DND-41 (cell line): Measurements from ENCODE around the gene MOB3C.

Source experiments
- ATAC-seq: fragments of 200-7000 bp; cut with Tn5 transposase; 3 replicates; pipeline ENCODE4 v1.9.1; 2021; ENCODE audit warnings: low read depth; ENCODE audit not compliant: insufficient read depth
- DNase-seq: peaks from one replicate; pipeline ENCODE4 v3.0.0-alpha.2; 2020
- H2AFZ ChIP-seq: 2 replicates; pipeline ENCODE4 v1.6.0; 2012; ENCODE audit warnings: low read depth, low read length
- H3K27ac ChIP-seq: 2 replicates; pipeline ENCODE4 v1.5.1; 2012; ENCODE audit warnings: low read length, inconsistent platforms
- H3K27me3 ChIP-seq: fragments of 200-600 bp; sonication (generic); 2 replicates; pipeline ENCODE4 v1.6.0; 2012; ENCODE audit warnings: low read length, mild to moderate bottlenecking, inconsistent platforms; ENCODE audit not compliant: insufficient read depth, poor library complexity
- H3K36me3 ChIP-seq: 2 replicates; pipeline ENCODE4 v1.5.1; 2012; ENCODE audit warnings: low read length, inconsistent platforms; ENCODE audit not compliant: insufficient read depth
- H3K4me1 ChIP-seq: 2 replicates; pipeline ENCODE4 v1.5.1; 2012; ENCODE audit warnings: mild to moderate bottlenecking, low read length; ENCODE audit not compliant: insufficient read depth
- H3K4me2 ChIP-seq: 2 replicates; pipeline ENCODE4 v1.6.0; 2012; ENCODE audit warnings: mild to moderate bottlenecking, moderate library complexity, low read length, inconsistent platforms; ENCODE audit not compliant: insufficient read depth
- H3K4me3 ChIP-seq, 2 experiments: fragments of 200-600 bp in 1 of 2; shearing (Covaris generic) in 1 of 2; 2 replicates each; pipeline ENCODE4 v1.5.1; 2012 to 2016; ENCODE audit warnings: inconsistent platforms in 2 of 2, low read length in 2 of 2, mild to moderate bottlenecking in 2 of 2, low read depth in 1 of 2, moderate library complexity in 1 of 2
- H3K79me2 ChIP-seq: 2 replicates; pipeline ENCODE4 v1.6.0; 2012; ENCODE audit warnings: low read length, inconsistent platforms; ENCODE audit not compliant: insufficient read depth
- H3K9ac ChIP-seq: 2 replicates; pipeline ENCODE4 v1.6.0; 2012; ENCODE audit warnings: low read depth, mild to moderate bottlenecking, inconsistent platforms, low read length, moderate library complexity
- H3K9me3 ChIP-seq: 2 replicates; pipeline ENCODE4 v1.5.1; 2012; ENCODE audit warnings: low read length, moderate library complexity, mild to moderate bottlenecking, inconsistent platforms; ENCODE audit not compliant: insufficient read depth, severe bottlenecking
- H4K20me1 ChIP-seq: 2 replicates; pipeline ENCODE4 v1.6.0; 2012; ENCODE audit warnings: low read length; ENCODE audit not compliant: insufficient read depth
- CTCF ChIP-seq: IDR thresholded peaks from 2 replicates; pipeline ENCODE4 v1.5.1; 2012; ENCODE audit warnings: borderline replicate concordance, low read length, moderate library complexity, mild to moderate bottlenecking; ENCODE audit not compliant: poor library complexity, severe bottlenecking; ENCODE audit errors: extremely low read depth
- EZH2 ChIP-seq: IDR thresholded peaks from 3 replicates; pipeline ENCODE4 v1.6.1; 2012; ENCODE audit warnings: borderline replicate concordance, low read depth, mild to moderate bottlenecking, moderate library complexity, low read length, inconsistent platforms; ENCODE audit not compliant: severe bottlenecking

Gene MOB3C

DNA sequence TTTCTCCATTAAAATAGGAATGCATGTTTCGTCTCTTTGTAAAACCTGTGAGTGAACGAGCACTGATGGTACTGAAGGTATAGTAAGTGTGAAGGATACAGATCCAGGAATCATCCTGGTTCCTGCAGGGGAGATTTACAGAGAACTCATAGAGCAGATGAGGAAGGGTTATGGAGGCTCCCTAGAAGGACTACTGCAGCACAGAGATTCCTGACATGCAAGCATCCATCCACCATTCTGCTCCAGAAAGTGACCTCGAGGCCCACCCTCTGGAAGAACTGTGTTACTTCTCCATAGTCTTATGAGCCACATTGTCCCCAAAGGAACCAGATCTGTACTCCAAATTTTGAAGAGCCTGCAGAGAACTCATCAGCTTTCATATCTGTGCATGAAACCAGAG lies 27.1 kb downstream of the MOB3C start:
- H2AFZ ChIP-seq: no peak overlapping the region
- H3K36me3 ChIP-seq: peaks cover 35% of the 10 kb centered on the region
- no peaks in the 10 kb centered on the region for H3K27me3 ChIP-seq
- no peaks in the 10 kb centered on the region for H3K79me2 ChIP-seq
- DNase-seq (no peak), ATAC-seq (no peak)
- H3K9ac ChIP-seq: no peak overlapping the region
- H3K4me2 ChIP-seq: no peak overlapping the region
- H3K9me3 ChIP-seq: no peaks in the 10 kb centered on the region
- no peaks in the 10 kb centered on the region; the same call in 1 of the 2 replicates for H4K20me1 ChIP-seq
- no peaks in the 10 kb centered on the region for H3K4me1 ChIP-seq
- no peak overlapping the region for H3K4me3 ChIP-seq
- no peak overlapping the region for H3K27ac ChIP-seq
- no peak for TF ChIP-seq CTCF
- TF ChIP-seq EZH2: no peak

DNA sequence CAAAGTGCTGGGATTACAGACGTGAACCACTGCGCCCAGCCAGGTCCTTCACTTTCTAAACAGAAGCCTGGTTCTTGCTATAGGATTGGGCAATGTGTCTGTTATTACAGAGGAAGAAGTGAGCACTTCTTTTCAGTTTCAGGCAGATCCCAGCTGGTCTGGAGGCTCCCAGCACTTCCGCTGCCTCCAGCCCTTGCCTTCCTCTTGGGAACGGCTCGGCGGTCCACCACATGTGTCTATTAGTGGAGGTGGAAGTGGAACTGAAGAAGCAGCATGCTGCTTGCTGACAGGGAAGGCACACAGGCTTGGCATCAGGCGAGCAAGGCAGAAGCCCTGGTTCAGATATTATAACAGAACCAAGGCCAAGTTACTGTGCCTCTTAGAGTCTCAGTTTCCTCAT lies 29.5 kb downstream of the MOB3C start:
- Histone ChIP-seq H3K79me2 (no peaks in the 10 kb centered on the region), H3K4me2 (no peak overlapping the region), H3K36me3 (peaks cover 32% of the 10 kb centered on the region), H3K27ac (no peak overlapping the region), H4K20me1 (no peaks in the 10 kb centered on the region; the same call in 1 of the 2 replicates), H3K9ac (no peak overlapping the region), H3K4me1 (peaks cover 2% of the 10 kb centered on the region; the same call in 1 of the 2 replicates), H3K9me3 (no peaks in the 10 kb centered on the region), H2AFZ (no peak overlapping the region), H3K27me3 (no peaks in the 10 kb centered on the region), H3K4me3 (no peak overlapping the region)
- DNase-seq: no peak
- ATAC-seq: no peak
- TF ChIP-seq CTCF: no peak
- no peak for TF ChIP-seq EZH2

DNA sequence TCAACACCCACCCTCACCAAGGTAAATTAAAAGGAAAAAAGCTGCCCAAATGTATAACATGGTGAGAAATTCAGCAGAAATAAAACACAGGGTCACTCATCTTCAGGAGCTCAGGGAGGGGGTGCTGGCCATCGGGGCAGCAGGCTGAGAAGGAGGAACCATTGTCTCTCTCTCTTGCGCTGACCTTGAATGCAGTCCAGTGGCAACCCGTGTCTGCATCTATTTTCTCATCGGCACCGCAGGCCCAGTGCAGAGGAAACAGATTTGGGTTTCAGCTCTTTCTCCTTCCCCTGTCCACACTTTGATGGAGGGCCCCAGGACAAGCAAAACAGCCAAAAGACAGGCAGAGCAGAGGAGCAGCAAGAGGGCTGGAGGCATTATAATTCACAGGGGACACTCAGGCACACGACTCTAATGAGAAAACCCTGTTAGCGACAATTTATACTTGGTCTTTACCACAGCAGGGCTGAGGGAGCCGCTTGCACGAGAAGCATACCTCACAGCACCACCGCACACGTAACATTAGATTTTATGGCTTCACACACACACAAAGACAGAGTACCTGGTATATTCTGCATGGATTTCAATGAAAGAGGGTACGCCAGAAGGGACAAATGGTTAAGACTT lies 31.2 kb downstream of the MOB3C start:
- Histone ChIP-seq H4K20me1 (no peaks in the 10 kb centered on the region; the same call in 1 of the 2 replicates), H3K4me3 (no peak overlapping the region), H3K9ac (no peak overlapping the region), H3K79me2 (no peaks in the 10 kb centered on the region), H3K9me3 (no peaks in the 10 kb centered on the region), H3K4me1 (peaks cover 10% of the 10 kb centered on the region), H3K27ac (no peak overlapping the region), H3K36me3 (peaks cover 20% of the 10 kb centered on the region), H2AFZ (no peak overlapping the region), H3K27me3 (no peaks in the 10 kb centered on the region), H3K4me2 (no peak overlapping the region)
- DNase-seq (no peak), ATAC-seq (no peak)
- no peak for TF ChIP-seq EZH2

GRCh38 chr1:46583494-46583893 lies 33.1 kb downstream of the MOB3C start:
- TF ChIP-seq EZH2 (no peak), CTCF (no peak)
- no peaks in the 10 kb centered on the region for H4K20me1 ChIP-seq
- H3K9ac ChIP-seq: no peak overlapping the region
- no peak overlapping the region for H3K27ac ChIP-seq
- H3K4me2 ChIP-seq: no peak overlapping the region
- ATAC-seq: no peak
- no peaks in the 10 kb centered on the region for H3K9me3 ChIP-seq
- H2AFZ ChIP-seq: no peak overlapping the region
- H3K36me3 ChIP-seq: peaks cover 22% of the 10 kb centered on the region
- no peaks in the 10 kb centered on the region for H3K79me2 ChIP-seq
- DNase-seq: no peak
- no peak overlapping the region for H3K4me3 ChIP-seq
- peaks cover 10% of the 10 kb centered on the region for H3K4me1 ChIP-seq
- H3K27me3 ChIP-seq: no peaks in the 10 kb centered on the region
